GM06990 (cell line): ENCODE data around the gene FKBP9.

Experiments used
- DNase-seq: peaks from one replicate; pipeline ENCODE4 v3.0.0-alpha.2; 2011; ENCODE audit not compliant: insufficient read length; ENCODE audit errors: extremely low read depth
- H3K27me3 ChIP-seq: replicated peaks from 2 replicates; pipeline ENCODE4 v1.6.0; 2011; ENCODE audit warnings: low read length; ENCODE audit not compliant: control insufficient read depth, insufficient read depth
- H3K36me3 ChIP-seq: 2 replicates; pipeline ENCODE4 v1.5.1; 2011; ENCODE audit warnings: low read length; ENCODE audit not compliant: control insufficient read depth, insufficient read depth
- H3K4me3 ChIP-seq: replicated peaks from 2 replicates; pipeline ENCODE4 v1.5.1; 2011; ENCODE audit warnings: low read depth, mild to moderate bottlenecking, control low read depth, low read length
- TF ChIP-seq, protein P1 (sequence below): IDR thresholded peaks from 2 replicates; pipeline ENCODE4 v1.5.1; 2011; ENCODE audit warnings: low read length, control low read depth, mild to moderate bottlenecking, inconsistent platforms; ENCODE audit not compliant: insufficient read depth, poor library complexity, severe bottlenecking

FKBP9 gene

DNA sequence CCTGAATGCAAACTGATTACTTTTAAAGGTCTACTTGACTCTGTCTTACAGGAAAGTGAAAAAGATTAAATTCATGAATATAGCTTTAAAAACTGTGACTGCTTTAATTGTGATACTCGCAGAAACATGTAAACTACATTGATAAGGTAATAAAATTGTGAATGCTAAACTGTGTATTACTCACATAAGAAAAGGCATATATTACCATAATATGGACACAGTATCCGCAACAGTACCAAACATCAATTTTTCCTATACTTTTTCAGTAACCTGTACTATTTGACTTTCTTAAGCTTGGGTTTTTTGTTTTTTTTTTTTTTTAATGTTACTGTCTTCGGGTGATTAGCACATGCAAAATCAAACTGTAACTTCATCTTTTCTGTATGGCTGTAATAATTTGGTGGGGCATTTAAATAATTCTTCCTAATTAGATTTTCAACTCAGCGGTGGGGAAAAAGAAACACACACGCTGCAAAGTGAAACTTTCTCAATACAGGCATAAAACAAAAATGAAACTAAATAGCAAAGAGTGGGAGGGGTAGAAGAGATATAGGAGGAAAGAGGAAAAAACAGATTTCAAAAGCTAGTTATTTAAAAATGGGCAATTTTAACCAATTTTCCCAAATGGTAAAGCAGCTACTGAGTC, 82.1 kb downstream of the FKBP9 start:
- Histone ChIP-seq H3K4me3 (peak overlapping the region; percentile 76), H3K27me3 (no peaks in the 10 kb centered on the region), H3K36me3 (no peaks in the 10 kb centered on the region; the same call in 1 of the 2 replicates)
- TF ChIP-seq, protein P1, sequence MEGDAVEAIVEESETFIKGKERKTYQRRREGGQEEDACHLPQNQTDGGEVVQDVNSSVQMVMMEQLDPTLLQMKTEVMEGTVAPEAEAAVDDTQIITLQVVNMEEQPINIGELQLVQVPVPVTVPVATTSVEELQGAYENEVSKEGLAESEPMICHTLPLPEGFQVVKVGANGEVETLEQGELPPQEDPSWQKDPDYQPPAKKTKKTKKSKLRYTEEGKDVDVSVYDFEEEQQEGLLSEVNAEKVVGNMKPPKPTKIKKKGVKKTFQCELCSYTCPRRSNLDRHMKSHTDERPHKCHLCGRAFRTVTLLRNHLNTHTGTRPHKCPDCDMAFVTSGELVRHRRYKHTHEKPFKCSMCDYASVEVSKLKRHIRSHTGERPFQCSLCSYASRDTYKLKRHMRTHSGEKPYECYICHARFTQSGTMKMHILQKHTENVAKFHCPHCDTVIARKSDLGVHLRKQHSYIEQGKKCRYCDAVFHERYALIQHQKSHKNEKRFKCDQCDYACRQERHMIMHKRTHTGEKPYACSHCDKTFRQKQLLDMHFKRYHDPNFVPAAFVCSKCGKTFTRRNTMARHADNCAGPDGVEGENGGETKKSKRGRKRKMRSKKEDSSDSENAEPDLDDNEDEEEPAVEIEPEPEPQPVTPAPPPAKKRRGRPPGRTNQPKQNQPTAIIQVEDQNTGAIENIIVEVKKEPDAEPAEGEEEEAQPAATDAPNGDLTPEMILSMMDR = no peak
- no peak for DNase-seq

DNA sequence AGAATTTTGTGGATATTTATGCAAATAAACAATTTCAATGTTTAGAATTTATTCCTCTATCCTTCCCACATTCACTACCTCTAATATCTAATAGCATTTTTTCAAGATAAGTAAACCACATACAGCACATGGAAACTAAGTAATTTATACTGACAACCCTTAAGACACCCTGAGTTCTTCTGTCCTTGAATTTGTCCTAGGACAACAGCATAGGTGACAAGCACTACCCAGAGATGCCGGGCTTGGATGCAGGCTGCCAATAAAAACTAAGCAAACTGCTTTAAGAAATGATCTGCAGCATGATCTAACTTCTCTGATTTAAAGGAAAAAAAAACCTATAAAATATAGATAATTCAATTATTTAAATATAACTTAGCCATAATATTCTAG, 82.7 kb downstream of the FKBP9 start:
- no peaks in the 10 kb centered on the region; the same call in 1 of the 2 replicates for H3K36me3 ChIP-seq
- peak overlapping the region; percentile 76 for H3K4me3 ChIP-seq

DNA sequence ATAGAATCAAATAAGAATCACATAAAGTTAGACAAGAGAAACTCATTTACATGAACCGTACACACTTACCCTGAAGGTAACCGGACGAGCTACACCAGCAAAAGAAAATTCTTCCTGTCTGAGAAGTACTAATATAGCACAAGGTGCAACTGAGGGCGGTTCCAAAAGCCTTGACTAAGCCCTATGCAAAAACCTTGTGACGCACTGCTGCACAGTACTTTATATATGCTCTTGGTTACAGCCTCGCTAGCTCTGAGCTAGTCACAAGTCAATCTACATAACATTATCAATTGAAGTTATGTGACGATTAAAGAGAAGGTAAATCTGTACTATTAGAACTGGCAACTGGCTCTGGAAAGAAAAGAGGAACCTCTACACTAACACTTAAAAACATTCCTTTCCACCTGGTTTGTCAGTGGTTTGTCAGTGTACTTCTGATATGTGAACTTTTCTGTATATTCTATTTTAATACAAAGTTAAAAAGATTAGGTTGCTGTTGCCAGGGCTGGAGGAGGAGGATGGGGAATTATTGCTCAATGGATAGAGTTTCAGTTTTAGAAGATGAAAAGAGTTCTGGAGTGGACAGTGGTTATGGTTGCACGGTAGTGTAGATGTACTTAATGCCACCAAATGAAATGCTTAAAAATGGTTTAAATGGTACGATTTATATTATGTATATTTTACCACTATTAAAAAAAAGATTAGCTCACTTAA, 83.7 kb downstream of the FKBP9 start:
- Histone ChIP-seq H3K36me3 (no peaks in the 10 kb centered on the region; the same call in 1 of the 2 replicates), H3K27me3 (no peaks in the 10 kb centered on the region), H3K4me3 (peak overlapping the region; percentile 76)
- TF ChIP-seq, protein P1 = no peak
- peak; percentile 72 for DNase-seq

More for the DNA sequence above, 82.7 kb downstream of the FKBP9 start:
- DNase-seq = no peak
- no peaks in the 10 kb centered on the region for H3K27me3 ChIP-seq
- TF ChIP-seq, protein P1 = no peak

DNA sequence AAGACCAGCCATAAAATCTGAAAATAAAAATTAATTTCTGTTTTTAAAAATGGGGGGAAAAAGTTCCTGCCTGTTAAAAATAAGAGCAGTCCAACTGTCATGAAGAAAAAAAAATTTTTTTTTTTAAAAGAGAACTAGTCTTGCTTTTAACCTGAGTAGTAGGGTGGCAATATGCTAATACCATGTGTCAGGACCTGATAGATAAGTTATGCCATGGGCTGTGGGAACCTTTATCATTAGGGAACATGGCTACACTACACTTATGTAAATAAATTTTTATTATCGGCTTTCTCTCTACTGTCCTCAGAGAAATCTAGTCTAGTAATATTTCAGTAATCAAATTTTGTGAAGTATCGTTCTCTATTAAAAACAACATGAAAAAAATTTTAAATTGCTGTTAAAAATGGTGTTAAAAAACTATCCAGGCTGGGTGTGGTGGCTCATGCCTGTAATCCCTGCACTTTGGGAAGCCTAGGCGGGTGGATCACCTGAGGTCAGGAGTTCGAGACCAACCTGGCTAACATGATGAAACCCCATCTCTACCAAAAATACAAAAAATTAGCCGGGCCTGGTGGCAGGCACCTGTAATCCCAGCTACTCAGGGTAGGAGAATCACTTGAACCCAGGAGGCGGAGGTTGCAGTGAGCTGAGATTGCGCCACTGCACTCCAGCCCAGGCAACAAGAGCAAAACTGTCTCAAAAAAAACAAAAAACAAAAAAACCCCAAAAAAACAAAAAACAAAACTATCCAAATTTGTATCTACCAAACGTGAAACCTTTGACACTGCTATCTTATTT, 84.6 kb downstream of the FKBP9 start:
- TF ChIP-seq, protein P1 = no peak
- H3K4me3 ChIP-seq = no peak overlapping the region

DNA sequence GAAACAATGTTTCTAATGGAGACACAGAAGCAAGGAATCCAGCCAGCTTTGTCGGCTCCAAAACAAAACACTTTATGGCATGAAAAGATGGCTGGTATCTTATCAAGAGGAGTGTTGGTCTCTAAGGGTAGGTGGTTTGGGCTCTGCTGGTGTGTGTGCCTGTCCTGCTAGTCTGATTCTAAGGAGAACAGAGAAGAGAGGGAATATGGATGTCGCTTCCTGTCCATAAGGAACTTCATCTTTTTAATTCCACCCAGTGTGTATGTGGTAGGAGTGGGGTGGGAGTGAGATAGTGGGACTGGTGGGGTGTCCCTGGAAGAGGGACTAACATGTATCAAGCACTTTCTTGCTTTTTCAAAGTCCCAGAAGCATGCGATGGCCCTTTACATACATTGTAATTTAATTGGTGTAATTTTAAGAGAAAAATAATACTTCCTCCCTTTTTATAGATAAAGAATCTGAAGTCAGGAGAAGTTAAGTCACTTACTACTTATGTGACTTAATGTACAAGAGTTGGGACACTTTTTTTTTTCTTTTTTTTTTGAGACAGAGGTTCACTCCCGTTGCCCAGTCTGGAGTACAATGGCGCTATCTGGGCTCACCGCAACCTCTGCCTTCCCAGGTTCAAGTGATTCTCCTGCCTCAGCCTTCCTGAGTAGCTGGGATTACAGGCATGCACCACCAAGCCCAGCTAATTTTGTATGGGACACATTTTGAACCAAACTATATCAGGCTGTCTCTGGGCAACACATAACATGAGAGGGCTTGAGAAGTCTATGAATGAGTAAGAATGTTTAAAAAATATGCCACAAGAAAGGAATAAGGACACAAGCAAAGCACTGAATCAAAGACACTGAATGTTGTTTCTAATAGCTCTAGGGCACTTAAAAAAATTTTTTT, 86.5 kb downstream of the FKBP9 start:
- no peaks in the 10 kb centered on the region; the same call in 1 of the 2 replicates for H3K36me3 ChIP-seq
- no peak for DNase-seq
- TF ChIP-seq, protein P1 = no peak
- no peak overlapping the region for H3K4me3 ChIP-seq
- H3K27me3 ChIP-seq = no peaks in the 10 kb centered on the region

More for the DNA sequence above, 84.6 kb downstream of the FKBP9 start:
- H3K27me3 ChIP-seq = no peaks in the 10 kb centered on the region
- no peak for DNase-seq
- H3K36me3 ChIP-seq = no peaks in the 10 kb centered on the region; the same call in 1 of the 2 replicates
